ENCODE data around the gene ZNF423. TPM values are rescaled to one million over a fixed set of nuclear protein-coding genes. Genes with fewer than 3 reads are reported as not detected.
A peak's percentile ranks its signal among the peaks of the same experiment; 100 is the strongest.

ZNF423 gene
- total RNA-seq, 1 donor from 2014 or later: 8.4 TPM

GRCh38 chr16:49596648-49597291 lies 259.1 kb downstream of the ZNF423 start:
- intact Hi-C loops (cut with DNase I): loop anchor here (10.0 kb wide), 1 partner anchor 192 kb away; no protein-coding TSS in a partner anchor
- ATAC-seq (ENCODE audit: poor library complexity): peak; percentile 10
- DNase-seq: no peak

GRCh38 chr16:49596068-49596467 lies 259.8 kb downstream of the ZNF423 start:
- no peak for DNase-seq
- ATAC-seq (ENCODE audit: poor library complexity): no peak
- intact Hi-C loops (cut with DNase I): loop anchor here (10.0 kb wide), 1 partner anchor 191 kb away; no protein-coding TSS in a partner anchor

- DNase-seq (no peak), ATAC-seq (ENCODE audit: poor library complexity) (no peak)
- intact Hi-C loops (cut with DNase I): loop anchor here (5.0 to 10.0 kb wide), 2 partner anchors 103 to 190 kb away; no protein-coding TSS in a partner anchor
Observed at GRCh38 chr16:49594685-49595498, 261.0 kb downstream of the ZNF423 start.

DNA sequence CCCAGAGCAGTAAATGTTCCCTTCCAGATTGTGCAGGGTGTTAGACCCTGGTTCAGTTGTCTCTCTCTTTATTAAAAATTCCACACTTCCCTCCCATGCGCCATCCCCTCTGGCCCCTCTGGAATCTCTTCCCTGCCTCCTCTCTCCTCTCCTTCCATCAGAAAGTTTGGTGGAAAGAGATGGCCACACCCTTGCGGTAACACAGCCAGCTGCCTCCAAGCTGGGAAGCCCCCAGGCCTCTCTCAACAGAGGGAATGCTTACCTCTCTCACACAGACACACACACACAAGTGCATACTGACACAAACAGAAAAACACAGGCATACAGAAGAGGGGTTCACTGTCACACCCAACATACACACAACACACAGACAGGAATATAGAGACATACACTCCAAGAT lies 261.8 kb downstream of the ZNF423 start:
- ATAC-seq (ENCODE audit: poor library complexity) (no peak), DNase-seq (no peak)
- intact Hi-C loops (cut with DNase I): loop anchor here (5.0 to 10.0 kb wide), 2 partner anchors 102 to 189 kb away; no protein-coding TSS in a partner anchor

DNA sequence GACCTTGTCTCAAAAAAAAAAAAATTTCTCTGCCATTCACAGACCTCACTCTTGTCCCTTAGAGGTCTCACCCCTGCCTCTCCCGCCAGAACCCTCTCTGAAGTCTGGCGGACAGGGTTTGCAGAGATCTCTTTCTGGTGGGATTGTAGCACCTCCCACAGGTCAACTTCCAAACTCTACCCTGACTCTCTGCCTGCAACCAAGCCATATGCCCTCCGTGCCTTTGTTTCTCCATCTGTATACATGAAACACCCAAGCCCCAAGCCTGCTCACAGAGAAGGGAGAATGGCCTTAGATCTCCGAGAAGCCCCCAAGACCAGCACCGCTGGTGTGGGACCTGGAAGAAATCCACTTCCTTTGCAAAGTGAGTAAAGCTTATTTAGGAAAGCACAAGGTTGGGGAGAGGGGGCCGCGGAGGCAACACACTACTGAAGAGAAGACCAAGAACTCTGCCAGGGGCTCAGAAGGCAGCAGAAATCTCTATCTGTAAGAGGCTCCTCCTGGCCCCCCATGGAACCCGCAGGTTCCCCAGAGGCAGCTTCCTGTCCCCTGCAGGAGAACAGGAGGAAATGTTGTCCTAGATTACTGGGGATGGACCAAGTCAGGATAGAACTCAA lies 262.4 kb downstream of the ZNF423 start:
- DNase-seq (no peak), ATAC-seq (ENCODE audit: poor library complexity) (no peak)
- intact Hi-C loops (cut with DNase I): loop anchor here (5.0 to 10.0 kb wide), 2 partner anchors 101 to 189 kb away; no protein-coding TSS in a partner anchor

DNA sequence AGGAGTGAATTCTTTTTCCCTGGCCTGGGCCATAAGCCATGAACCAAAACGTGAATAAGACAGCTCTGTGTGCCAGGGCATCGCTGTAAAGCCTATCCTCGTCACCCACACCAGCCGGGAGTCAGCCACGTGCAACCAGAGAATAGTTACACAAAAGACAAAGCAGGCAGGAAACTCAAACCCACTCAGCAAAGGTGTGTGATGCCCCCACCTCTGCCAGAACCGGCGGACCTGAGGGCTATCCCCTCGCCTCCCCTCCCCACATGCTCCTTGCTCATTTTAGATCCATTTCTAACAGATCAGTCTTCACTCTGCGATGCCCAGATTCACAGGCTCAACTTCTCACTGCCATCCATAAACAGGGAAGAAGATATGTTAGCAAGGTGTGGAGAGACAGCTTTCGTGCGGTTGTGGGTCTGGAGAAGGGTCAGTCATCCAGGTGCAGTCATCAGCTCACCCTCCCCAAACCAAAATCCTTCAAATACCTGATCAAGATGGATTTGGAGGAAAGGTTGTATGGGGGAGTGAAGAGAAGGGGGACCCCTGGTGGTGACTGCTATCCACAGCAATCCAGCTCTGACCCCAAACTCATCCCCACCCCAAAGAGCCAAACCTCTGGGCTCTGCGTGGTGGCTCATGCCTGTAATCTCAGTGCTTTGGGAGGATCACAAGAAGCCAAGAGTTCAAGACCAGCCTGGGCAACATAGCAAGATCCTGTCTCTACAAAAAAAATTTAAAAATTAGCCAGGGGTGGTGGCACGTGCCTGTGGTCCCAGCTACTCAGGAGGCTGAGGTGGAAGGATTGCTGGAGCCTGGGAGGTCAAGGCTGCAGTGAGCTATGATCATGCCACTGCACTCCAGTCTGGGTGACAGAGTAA lies 263.1 kb downstream of the ZNF423 start:
- DNase-seq (no peak), ATAC-seq (ENCODE audit: poor library complexity) (peak; percentile 70)
- intact Hi-C loops (cut with DNase I): loop anchor here (5.0 to 10.0 kb wide), 2 partner anchors 100 to 188 kb away; no protein-coding TSS in a partner anchor

DNA sequence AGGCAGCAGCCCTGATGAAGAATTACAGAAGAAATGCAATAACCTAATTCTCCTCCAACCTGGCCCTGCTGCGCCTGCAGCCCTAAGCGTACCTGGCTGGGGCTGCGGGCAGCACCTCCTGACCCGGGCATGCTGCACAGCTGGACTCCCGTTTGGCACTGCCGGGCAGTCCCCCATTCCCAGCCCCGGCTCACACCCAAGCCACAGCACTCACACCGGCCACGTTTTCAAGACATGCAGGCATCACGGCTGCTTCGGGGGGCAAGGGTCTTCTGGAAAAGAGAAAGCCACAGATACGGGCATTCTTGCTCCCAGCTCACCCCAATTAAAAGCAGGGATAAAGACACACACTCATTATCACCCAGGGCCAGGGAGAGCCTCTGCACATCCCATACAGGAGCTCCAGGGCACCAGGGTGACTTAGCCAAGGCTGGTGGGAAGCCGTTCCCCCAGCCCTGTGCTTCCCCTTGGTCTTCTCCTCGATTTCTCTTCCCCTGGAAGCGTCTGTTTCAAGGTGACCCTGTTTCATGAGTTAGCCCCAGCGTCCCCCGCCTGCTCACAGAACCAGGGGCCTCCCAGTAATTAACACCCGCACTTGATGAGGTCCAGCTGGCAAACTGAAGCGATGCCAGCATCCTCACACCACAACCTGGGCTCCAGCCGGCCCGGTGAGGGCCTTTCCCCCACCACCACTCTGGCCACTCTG lies 265.6 kb downstream of the ZNF423 start:
- no peak for DNase-seq
- intact Hi-C loops (cut with DNase I): loop anchor here (5.0 to 10.0 kb wide), 2 partner anchors 98 to 186 kb away; no protein-coding TSS in a partner anchor
- ATAC-seq (ENCODE audit: poor library complexity): no peak

DNA sequence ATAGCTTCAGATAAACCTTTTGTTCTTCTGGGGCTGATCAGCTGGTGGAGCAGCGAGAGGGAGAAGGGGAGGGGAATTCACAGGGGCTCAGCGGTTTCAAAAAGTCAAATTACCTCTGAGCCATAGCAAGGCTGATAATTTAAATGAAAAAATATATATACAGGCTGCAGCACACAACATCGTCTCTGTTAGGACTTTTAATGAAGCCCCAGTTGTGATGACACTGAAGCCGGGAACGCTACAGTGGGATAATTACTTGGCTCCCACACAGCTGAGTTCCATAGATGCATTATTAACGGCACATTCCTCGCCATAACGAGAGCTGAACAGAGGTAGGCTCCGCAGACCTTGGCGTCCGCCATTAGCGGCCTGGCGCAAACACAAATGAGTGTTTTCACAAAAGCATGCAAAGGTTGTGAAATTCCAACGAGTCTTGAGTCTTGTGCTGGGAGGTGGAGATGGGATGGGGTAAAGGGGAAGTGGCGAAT lies 266.3 kb downstream of the ZNF423 start:
- no peak for ATAC-seq (ENCODE audit: poor library complexity)
- intact Hi-C loops (cut with DNase I): loop anchor here (5.0 to 10.0 kb wide), 2 partner anchors 97 to 185 kb away; no protein-coding TSS in a partner anchor
- no peak for DNase-seq

DNA sequence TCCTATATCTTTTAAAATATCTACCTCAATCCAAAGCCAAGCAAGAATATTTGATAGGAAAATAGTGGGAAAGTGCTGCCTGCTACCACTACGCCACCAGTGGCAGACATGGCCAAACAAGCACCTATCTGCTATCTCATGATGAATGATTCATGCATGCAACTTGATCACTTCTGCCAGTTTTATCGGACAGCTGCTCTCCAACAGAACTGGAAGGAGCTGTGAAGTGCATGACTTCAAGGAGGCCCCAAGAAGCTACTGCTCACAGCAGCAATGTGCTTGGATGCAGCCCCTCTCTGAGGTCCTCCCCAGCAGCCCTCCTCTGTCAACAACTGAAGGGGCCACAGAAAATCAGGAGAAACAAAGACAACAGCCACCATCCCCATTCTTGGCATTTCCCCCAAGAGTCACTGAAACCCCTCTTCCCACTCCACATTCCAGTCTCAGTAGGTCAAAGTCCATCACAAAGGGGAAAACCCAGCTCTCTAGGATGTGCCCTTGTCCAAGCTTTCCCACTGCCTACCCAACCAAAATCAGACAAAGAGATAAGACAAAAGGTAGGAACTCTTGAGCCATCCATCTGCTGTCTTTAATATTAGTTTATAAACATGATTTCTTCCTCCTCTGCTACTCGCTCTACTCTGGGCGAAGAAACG lies 267.1 kb downstream of the ZNF423 start:
- intact Hi-C loops (cut with DNase I): no loop called here
- ATAC-seq (ENCODE audit: poor library complexity): no peak
- no peak for DNase-seq

GRCh38 chr16:49588026-49588425 lies 267.9 kb downstream of the ZNF423 start:
- DNase-seq: no peak
- intact Hi-C loops (cut with DNase I): no loop called here
- no peak for ATAC-seq (ENCODE audit: poor library complexity)

- intact Hi-C loops (cut with DNase I): no loop called here
- no peak for ATAC-seq (ENCODE audit: poor library complexity)
Observed at GRCh38 chr16:49587511-49587910, 268.4 kb downstream of the ZNF423 start.

GRCh38 chr16:49586466-49587450 lies 269.2 kb downstream of the ZNF423 start:
- ATAC-seq (ENCODE audit: poor library complexity): no peak
- DNase-seq: no peak
- intact Hi-C loops (cut with DNase I): no loop called here

More at GRCh38 chr16:49587511-49587910, 268.4 kb downstream of the ZNF423 start:
- no peak for DNase-seq

DNA sequence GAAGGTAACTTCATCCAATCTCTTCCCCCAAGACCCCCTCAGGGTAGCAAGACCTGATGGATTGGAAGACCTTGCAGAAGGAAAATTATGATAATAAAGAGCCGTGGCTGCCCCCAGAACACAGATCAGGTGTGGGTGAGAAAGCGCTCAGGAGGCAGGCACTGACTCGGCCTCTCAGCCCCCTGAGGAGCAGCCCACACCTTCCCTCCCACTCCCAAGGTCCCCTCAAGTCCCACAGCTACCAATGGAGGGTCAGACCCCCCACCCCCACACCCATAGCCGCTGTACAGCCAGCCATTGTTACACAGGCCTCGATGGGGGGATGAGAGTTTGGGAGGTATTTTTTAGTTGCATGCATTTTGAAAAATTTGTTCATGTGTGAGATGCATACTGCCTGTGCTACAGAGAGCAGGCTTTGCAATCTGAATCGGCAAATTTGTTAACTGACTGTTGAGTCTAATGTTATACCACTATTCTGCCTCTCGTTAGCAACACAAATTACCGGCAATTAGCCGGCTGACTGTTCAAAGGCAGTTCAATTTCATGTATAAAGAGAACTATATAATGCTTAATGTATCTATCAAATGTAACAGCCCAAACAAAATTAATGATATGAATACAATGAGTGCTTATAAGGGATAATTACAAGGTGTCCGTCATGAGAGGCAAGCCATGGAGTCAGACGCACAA lies 270.6 kb downstream of the ZNF423 start:
- ATAC-seq (ENCODE audit: poor library complexity) (no peak), DNase-seq (no peak)
- intact Hi-C loops (cut with DNase I): no loop called here

DNA sequence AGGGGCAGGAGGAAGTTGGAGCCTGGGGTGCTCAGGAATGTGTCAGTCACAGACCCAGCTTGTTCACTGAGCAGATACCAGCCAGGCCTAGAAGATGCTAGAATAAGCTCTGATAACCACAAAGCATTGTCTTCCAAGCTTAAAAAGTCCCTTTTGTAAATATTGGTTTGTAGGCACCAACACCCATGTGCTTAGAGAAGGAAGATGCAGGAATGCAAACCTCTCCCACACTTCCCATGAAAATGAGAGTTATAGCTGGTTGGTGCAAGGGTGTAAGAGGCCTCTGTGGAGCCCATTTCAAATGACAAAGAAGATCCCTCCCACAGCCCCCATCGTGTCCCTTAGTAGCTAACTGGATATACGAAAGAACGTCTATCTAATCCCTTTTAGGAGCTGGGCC lies 272.0 kb downstream of the ZNF423 start:
- DNase-seq (no peak), ATAC-seq (ENCODE audit: poor library complexity) (no peak)
- intact Hi-C loops (cut with DNase I): no loop called here

GRCh38 chr16:49581630-49582298 lies 274.1 kb downstream of the ZNF423 start:
- peak; percentile 92 for ATAC-seq (ENCODE audit: poor library complexity)
- no peak for DNase-seq
- intact Hi-C loops (cut with DNase I): no loop called here
